ENCODE data around the gene CYP24A1. TPM values are rescaled to one million over a fixed set of nuclear protein-coding genes. Genes with fewer than 3 reads are reported as not detected.
A peak's percentile ranks its signal among the peaks of the same experiment; 100 is the strongest.

Gene CYP24A1
- total and polyA plus RNA-seq, 2 of the 13 experiments (the other 11 are each of a cell fraction or from before 2014, with no cell fraction given), result 9.4 to 32.7 TPM

DNA sequence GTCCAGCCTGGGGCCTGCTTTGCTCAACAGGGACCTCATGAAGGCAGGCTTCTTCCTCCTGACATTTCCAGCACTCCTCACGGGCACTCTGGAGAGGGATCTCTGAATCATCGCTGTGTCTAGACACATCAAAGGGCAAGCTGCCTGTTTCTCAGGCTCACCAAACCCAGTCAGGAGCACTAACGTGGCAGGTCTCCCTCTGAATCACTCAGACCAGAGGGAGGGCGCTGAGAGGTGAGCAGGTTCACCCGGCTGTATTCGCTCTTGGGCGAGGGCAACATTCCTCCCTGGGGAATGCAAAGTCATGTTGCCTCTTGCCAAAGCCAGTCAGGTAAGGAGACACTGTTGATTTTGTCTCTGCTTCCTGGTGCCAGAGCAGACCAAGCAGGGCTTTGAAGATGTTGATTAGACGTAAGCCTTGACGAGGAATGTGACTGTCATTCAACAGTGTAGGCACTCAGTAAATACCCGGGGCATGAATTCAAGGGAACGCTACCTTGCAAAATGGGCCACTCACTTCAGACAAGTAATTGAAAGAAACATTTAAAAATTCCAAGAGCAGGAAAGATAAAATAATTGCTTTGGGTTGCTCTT is 50.1 kb downstream of the CYP24A1 start (continued):
- TF ChIP-seq, protein P1, sequence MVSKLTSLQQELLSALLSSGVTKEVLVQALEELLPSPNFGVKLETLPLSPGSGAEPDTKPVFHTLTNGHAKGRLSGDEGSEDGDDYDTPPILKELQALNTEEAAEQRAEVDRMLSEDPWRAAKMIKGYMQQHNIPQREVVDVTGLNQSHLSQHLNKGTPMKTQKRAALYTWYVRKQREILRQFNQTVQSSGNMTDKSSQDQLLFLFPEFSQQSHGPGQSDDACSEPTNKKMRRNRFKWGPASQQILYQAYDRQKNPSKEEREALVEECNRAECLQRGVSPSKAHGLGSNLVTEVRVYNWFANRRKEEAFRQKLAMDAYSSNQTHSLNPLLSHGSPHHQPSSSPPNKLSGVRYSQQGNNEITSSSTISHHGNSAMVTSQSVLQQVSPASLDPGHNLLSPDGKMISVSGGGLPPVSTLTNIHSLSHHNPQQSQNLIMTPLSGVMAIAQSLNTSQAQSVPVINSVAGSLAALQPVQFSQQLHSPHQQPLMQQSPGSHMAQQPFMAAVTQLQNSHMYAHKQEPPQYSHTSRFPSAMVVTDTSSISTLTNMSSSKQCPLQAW (CRISPR knock-in tag; IDR thresholded peaks at IDR 0.05), result peak; percentile 95
- TF ChIP-seq IKZF4 (CRISPR knock-in tag; IDR thresholded peaks at IDR 0.05; ENCODE audit: borderline replicate concordance, low read depth, not compliant biosample characterization) (no peak), NONO (IDR thresholded peaks at IDR 0.05) (no peak), NONO (CRISPR knock-in tag; conservative IDR thresholded peaks at IDR 0.05) (no peak; the same call in 1 of the 2 replicates), IRF2 (CRISPR knock-in tag; IDR thresholded peaks at IDR 0.05) (peak; percentile 98), HNRNPK (IDR thresholded peaks at IDR 0.05; ENCODE audit: low read depth, low read length, poor library complexity, severe bottlenecking) (no peak), GTF3A (CRISPR knock-in tag; conservative IDR thresholded peaks at IDR 0.05) (no peak), NCOA5 (CRISPR knock-in tag; IDR thresholded peaks at IDR 0.05) (no peak), KDM3A (CRISPR knock-in tag; IDR thresholded peaks at IDR 0.05; ENCODE audit: low read depth) (peak; percentile 97), CEBPZ (IDR thresholded peaks at IDR 0.05; ENCODE audit: low read length) (no peak), EED (CRISPR knock-in tag; IDR thresholded peaks at IDR 0.05) (no peak), ZNF660 (CRISPR knock-in tag; IDR thresholded peaks at IDR 0.05; ENCODE audit: borderline replicate concordance, low read depth) (no peak; the same call in 1 of the 2 replicates), MTF1 (CRISPR knock-in tag; IDR thresholded peaks at IDR 0.05) (no peak), ATAD3A (CRISPR knock-in tag; IDR thresholded peaks at IDR 0.05) (peak; percentile 88; the same call in 1 of the 2 replicates), ZNF674 (CRISPR knock-in tag; IDR thresholded peaks at IDR 0.05; ENCODE audit: low read depth) (no peak), TCF12 (IDR thresholded peaks at IDR 0.05) (no peak), TCF12 (CRISPR knock-in tag; IDR thresholded peaks at IDR 0.05) (no peak), HDAC1 (CRISPR knock-in tag; IDR thresholded peaks at IDR 0.05) (peak; percentile 97), ZNF746 (CRISPR knock-in tag; IDR thresholded peaks at IDR 0.05) (peak; percentile 96)
- TF ChIP-seq, protein P2, sequence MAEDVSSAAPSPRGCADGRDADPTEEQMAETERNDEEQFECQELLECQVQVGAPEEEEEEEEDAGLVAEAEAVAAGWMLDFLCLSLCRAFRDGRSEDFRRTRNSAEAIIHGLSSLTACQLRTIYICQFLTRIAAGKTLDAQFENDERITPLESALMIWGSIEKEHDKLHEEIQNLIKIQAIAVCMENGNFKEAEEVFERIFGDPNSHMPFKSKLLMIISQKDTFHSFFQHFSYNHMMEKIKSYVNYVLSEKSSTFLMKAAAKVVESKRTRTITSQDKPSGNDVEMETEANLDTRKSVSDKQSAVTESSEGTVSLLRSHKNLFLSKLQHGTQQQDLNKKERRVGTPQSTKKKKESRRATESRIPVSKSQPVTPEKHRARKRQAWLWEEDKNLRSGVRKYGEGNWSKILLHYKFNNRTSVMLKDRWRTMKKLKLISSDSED (CRISPR knock-in tag; IDR thresholded peaks at IDR 0.05), result no peak
- TF ChIP-seq, protein P3, sequence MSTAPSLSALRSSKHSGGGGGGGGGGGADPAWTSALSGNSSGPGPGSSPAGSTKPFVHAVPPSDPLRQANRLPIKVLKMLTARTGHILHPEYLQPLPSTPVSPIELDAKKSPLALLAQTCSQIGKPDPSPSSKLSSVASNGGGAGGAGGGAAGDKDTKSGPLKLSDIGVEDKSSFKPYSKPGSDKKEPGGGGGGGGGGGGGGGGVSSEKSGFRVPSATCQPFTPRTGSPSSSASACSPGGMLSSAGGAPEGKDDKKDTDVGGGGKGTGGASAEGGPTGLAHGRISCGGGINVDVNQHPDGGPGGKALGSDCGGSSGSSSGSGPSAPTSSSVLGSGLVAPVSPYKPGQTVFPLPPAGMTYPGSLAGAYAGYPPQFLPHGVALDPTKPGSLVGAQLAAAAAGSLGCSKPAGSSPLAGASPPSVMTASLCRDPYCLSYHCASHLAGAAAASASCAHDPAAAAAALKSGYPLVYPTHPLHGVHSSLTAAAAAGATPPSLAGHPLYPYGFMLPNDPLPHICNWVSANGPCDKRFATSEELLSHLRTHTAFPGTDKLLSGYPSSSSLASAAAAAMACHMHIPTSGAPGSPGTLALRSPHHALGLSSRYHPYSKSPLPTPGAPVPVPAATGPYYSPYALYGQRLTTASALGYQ (CRISPR knock-in tag; IDR thresholded peaks at IDR 0.05), result peak; percentile 94
